GM19023 (cell line): ENCODE data around the gene SCFD2.

Source experiments
- ATAC-seq: cut with Tn5 transposase; IDR thresholded peaks from one replicate; pipeline ENCODE4 v1.9.1; 2021; ENCODE audit warnings: mild to moderate bottlenecking, moderate library complexity; ENCODE audit not compliant: unreplicated experiment

The SCFD2 gene

GRCh38 chr4:53118676-53119075 lies 247.2 kb downstream of the SCFD2 start:
- ATAC-seq, result no peak

DNA sequence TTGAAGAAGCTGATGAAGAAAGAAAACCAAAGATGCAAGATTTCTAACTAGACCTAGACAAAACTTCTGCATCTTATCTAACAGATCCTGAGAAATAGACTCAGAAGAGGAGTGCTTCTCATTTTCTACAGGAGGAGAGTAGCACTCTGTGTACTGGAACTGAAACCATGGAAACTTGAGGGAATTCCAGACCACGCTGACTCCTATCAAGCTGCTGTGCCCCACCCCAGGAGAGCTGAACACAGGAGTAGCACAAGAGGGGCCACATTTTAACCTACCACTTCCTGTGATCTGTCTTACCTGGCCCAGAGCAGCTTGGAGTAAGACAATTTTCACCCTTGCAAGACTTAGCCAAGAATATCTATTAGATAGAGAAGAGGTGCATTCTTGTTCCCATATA lies 248.9 kb downstream of the SCFD2 start:
- no peak for ATAC-seq

GRCh38 chr4:53113431-53114225 lies 252.2 kb downstream of the SCFD2 start:
- no peak for ATAC-seq

DNA sequence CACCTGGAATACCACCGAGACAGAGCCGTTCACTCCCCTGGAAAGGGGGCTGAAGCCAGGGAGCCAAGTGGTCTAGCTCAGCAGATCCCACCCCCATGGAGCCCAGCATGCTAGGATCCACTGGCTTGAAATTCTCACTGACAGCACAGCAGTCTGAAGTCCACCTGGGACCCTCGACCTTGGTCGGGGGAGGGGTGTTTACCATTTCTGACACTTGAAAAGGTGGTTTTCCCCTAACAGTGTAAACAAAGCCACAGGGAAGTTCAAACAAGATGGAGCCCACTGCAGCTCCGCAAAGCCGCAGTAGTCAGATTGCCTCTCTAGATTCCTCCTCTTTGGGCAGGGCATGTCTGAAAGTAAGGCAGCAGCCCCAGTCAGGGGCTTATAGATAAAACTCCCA lies 260.5 kb downstream of the SCFD2 start:
- ATAC-seq, result no peak

GRCh38 chr4:53103481-53103880 lies 262.4 kb downstream of the SCFD2 start:
- no peak for ATAC-seq

- no peak for ATAC-seq
These were observed 264.7 kb downstream of the SCFD2 start for GRCh38 chr4:53101191-53101581.

DNA sequence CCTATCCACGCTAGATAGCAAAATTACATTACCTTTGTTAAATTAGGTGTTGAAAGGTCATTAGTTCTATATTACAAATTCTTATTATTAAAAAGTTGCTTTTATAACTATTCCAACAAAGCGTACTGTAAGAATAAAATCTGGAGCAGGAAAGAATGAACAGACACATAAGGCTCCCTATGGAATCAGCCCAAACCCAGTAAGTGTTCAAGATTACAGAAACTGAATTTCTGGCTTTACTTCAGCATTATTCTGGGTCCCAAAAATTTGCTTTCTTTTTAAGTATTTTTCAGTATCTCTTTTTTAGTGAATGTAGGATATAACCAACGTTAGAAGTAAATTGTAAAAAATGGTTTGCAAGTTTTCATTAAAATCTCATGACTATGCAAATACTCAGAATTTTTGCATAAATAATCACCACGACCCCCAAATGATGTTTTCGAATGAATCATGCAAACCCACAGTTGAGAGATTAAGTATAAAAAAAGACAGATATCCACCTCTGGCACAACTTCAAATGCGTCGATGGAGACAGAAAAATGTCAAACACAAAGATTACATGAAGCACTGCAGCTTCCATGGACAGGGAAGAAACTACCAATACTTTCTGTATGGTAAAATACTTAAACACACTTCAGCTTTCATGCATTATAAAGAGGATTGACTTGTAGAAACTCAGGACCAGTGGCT lies 265.2 kb downstream of the SCFD2 start:
- no peak for ATAC-seq

- ATAC-seq, result no peak
These were observed 267.2 kb downstream of the SCFD2 start for GRCh38 chr4:53098681-53099121.

- no peak for ATAC-seq
These were observed 271.8 kb downstream of the SCFD2 start for GRCh38 chr4:53094040-53094439.

DNA sequence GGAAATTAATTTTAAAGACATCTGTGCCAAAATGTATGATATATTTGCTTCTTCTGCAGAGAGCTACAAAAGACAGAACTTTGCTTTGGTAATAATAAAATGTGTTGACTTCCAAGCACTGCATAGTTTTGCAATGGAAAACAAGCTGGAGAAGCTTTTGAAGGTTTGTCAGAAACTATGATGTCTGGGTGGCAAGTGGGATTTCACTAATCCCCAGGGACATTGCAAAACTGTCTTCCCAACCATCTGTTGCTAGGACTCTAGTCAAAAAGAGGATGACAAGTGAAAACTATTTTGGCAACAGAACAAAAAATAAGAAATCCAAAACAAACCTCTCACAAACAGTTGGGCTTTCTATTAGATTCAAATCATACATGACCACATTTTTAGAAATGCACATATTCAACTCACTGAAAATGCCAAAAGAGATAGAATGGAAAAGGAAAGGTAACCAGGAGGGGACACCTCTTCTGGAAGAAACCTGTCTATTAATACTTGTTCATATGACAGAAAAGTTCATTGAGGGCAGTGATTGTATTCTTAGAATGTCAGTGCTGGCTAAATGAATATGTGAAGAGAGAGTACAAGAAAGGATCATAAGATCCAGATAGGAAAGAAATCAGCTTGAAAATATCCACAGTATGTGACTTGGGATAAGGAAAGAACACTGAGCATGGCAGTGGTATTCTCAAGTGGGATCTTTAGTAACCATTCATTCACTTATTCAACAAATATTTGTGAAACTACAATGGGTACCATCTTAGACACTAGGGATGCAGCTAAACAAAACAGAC lies 275.7 kb downstream of the SCFD2 start:
- no peak for ATAC-seq

- no peak for ATAC-seq
These were observed 277.7 kb downstream of the SCFD2 start for GRCh38 chr4:53088152-53088551.

GRCh38 chr4:53076374-53076958 lies 289.4 kb downstream of the SCFD2 start:
- ATAC-seq, result no peak

GRCh38 chr4:53075162-53075785 lies 290.6 kb downstream of the SCFD2 start:
- no peak for ATAC-seq

DNA sequence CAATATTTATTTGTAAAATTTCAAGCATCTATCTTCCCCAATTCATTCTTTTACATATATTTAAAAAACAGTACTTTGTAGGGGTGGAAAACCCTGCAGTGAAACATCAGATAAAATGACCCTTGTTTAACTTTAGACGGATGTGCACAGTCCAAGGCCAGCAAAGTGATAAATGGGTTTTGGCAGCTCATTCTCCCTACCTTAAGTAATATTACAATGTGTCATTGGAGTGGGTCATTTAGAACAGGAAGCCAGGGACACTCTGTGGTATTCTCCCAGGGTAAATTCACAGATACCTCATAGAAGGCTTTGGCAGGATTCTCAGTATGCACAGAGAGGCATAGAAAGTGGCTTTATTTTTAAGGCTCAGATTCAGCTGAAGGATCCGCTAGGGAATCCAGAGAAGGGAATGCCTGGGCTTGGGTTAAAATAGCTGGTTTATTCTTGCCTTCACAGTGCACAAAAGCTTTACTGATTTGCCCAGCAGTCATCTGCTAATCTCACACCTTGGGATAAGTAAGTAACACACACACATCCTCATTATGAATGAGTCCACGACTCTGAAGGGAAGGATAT lies 297.0 kb downstream of the SCFD2 start:
- ATAC-seq, result no peak

DNA sequence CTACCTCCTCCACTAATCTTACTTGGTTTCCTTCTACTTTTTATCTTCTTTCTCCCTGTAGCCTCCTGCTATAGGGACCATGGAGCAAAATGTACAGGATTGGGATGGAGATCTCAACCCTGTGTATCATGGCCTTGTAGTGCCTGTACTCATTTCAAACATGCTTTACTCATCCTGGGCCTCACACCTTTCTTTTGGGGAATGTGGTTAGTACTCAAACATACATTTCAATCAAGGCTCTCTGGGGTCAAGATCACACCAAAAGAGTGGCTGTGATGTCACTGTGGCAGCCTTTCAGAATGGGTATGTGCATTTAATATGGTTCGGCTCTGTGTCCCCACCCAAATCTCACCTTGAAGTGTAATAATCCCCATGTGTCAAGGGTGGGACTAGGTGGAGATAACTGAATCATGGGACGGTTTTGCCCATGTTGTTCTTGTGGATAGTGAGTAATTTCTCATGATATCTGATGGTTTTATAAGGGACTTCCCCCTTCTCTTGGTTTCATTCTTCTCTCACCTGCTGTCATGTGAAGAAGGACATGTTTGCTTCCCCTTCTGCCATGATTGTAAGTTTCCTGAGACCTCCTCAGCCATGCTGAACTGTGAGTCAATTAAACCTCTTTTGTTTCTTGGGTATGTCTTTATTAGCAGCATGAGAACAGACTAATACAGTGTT lies 298.6 kb downstream of the SCFD2 start:
- no peak for ATAC-seq

GRCh38 chr4:53066155-53066554 lies 299.7 kb downstream of the SCFD2 start:
- no peak for ATAC-seq

DNA sequence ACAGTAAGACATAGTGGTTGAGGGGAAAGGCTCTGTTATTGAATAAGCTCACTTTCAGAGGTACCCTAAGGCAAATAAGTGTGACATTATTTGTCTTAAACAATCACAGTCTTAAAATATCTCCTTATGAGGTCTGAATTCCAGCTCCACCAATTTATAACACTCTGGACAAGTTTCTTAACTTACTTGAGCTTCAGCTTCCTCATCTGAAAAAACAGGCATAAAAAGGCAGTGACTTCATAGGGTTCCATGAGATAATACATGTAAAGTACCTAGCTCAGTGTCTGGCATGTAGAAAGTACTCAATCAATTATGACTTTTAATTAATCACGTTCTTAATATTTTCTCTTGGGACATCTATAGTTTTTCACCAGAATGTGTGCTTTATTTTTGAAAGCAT lies 301.3 kb downstream of the SCFD2 start:
- ATAC-seq, result no peak

- ATAC-seq, result no peak
These were observed 304.6 kb downstream of the SCFD2 start for GRCh38 chr4:53061091-53061850.

DNA sequence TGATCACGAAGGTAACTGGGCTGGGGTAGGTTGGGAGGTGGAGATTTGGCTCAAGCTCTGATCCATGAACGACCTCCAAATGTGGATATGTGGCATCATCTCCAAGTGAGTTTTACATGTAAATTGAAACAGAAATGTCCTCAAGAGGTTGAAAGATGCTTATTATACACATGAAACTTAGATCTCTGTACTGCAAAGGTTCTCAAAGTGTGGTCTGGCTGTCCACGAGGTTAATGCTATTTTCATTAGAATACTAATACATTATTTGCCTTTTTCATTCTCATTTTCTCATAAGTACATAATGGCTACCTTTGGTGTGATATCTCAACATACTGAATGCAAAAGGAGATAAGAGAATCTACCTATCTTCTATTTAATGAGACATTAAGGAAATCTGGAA lies 305.6 kb downstream of the SCFD2 start:
- no peak for ATAC-seq
